Mucosa of gallbladder (tissue), 1 donor: Measurements from ENCODE around the gene ARHGEF25. TPM values are rescaled to one million over a fixed set of nuclear protein-coding genes. Genes with fewer than 3 reads are reported as not detected.

Source experiments
- DNase-seq: peaks from one replicate; pipeline ENCODE4 v3.0.0-alpha.2; 2020; ENCODE audit warnings: low spot score
- total RNA-seq: library from RNA; stranded (reverse); gene quantifications from one replicate; pipeline ENCODE4 v1.2.1, GENCODE V29; 2021
- donor health status: DM: no; HTN: no; CAD: no.

The ARHGEF25 gene
- total RNA-seq, 1 donor from 2014 or later = 26.2 TPM

DNA sequence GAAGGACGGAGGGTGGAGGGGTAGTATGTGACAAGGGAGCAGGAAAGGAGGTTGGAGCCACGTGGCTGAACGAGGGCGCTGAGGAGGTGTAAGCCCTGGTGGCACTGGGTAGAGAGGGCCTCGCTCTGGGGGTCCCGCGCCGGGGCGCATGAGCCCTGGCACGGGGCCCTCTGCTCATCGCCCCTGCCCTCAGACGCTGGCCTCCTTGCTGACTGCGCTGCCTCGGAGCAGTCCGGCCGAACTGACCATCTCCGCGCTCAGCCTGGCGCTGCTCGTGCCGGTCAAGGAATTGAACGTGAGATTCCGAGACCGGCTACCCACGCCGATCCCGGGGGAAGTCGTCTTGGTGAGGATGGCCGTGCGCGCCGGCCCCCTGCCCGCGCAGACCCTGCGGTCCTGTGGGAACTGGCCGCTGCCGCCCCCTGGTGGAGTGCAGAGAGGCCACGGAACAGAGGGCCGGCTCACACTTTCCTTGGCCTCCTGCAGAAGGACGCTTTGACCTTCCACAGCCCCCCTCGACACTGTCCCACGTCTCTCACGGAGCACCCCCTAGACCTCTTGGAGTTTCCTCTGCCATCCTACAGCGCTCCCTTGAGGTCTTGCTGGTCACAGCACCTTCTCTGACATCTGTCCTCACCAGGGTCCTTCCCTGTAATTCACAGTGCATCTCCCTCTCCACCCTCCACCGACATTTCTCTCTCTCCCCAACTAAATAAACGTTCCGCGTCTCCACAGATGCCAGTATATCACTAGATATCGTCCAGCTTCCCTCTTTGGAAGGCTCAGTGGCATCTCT lies 10.5 kb downstream of the ARHGEF25 start:
- peak; percentile 46 for DNase-seq

DNA sequence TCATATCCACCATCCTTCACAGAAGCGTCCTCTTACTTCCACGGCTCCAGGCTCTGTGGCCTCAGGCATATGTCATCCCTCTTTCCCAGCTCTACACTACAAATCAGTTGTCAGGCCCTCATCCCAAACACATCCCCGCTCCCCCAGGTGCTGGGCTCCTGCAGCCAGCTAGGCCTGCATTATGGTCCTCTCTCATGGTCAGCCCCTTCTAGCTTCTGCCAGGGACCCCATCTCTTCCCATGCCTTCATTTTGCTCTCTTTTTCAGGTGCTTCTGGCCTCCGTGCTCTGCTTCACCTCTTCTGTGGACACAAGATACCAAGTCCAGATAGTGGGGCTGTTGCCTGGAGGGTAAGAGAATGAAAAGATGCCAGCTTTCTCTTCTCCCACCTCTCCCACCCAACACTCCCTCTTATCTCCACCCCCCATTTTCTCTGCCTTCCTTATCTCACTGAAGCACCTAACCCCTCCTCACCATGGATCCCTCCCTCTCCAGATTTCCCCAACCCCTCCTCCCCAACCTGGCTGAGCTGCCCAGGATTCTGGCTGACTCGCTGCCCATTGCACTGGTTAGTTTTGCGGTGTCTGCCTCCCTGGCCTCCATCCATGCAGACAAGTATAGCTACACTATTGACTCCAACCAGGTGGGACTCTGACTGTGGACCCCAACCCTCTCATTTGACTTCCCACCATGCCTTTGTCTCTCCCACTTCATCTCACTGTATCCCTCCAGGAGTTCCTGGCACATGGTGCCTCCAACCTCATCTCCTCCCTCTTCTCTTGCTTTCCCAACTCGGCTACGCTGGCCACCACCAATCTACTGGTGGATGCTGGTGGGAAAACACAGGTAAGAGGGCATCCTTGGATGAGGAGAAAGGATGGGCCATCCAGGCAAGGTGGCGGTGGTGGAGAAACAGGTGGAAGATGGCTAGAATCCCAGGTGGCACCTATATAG lies 11.3 kb downstream of the ARHGEF25 start:
- no peak for DNase-seq

DNA sequence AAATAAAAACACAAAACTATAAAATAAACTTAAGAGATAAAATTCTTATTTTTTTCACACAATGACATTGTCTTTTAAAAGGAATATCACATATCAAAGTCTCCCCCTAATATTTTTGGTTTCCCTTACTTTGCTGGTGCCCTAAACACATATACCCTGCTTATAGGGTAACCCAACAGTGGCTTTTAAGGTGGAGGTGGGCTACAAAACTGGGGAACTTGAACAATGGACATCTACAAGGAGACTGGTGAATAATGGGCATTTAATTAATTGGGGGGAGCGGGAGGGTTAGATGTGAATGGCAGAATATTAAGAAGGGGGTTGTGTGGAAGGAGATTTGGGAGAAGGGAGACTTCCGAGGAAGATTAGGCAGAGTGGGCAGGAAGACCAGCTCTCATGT lies 12.2 kb downstream of the ARHGEF25 start:
- DNase-seq = no peak

GRCh38 chr12:57623811-57624390 lies 12.7 kb downstream of the ARHGEF25 start:
- no peak for DNase-seq

GRCh38 chr12:57624441-57625220 lies 13.4 kb downstream of the ARHGEF25 start:
- no peak for DNase-seq

DNA sequence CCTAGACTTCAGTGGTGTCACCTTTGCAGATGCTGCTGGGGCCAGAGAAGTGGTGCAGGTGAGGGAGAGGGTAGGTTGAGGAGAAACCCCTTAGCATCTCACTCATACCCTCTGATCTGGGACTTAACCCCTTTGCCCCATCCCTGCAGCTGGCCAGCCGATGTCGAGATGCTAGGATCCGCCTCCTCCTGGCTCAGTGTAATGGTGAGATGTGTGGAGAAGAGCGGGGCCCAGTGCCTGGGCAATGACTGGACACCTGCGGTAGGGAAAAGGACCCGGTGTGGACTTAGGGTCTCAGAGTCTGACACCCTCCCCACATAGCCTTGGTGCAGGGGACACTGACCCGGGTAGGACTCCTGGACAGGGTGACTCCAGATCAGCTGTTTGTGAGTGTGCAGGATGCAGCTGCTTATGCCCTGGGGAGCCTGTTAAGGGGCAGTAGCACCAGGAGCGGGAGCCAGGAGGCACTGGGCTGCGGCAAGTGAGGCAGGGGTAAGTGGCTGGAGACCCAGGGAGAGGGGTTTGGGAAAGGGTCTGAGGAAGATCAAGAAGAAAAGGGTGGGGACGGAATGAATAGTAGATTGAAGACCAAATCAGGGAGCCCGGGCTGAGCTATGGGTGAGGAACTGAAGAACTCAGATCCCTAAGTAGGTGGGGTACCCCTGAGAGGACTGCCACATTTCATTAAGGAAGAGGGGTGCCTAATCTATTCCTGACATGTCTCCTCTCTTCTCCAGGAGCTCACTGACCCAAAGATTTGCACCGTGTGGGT lies 14.2 kb downstream of the ARHGEF25 start:
- DNase-seq = no peak

DNA sequence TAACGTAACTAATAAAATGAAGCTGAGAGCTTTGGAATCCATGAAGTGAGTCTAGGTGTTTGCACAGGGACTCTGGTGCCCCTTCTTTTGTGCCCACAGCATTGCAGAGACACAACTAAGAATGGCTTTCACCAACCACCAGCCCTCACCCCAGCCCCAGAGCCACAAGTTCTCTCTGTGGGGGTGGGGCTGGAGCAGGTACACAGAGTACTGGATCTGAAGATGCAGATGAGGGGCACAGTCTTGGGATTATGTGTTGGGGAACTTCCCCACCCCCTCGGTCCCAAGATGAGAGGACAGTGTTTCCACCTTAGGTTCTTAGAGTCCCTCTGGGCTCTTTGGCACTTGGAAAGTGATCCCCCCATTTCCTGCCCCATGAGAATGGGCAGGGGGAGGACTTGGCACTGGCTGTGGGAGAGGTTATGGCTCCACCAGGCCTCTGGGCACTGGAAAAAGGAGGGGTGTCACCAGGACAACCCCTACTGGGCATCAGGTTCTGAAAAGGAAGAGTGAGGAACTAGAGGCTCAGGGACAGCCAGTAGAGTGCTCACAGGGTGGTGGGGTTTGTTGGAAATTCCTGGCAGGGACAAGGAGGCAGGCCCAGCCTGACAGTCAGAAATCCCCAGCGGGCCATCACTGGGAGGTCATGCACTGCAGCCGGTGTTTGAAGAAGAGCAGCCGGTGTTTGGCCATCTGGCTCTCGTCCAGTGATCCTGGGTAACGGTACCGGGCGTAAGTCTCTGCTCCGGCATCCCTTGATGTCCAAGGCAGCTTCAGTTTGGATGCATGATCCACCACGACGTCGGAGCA lies 15.1 kb downstream of the ARHGEF25 start:
- no peak for DNase-seq

- no peak for DNase-seq
These were observed 15.7 kb downstream of the ARHGEF25 start for GRCh38 chr12:57626921-57627445.

DNA sequence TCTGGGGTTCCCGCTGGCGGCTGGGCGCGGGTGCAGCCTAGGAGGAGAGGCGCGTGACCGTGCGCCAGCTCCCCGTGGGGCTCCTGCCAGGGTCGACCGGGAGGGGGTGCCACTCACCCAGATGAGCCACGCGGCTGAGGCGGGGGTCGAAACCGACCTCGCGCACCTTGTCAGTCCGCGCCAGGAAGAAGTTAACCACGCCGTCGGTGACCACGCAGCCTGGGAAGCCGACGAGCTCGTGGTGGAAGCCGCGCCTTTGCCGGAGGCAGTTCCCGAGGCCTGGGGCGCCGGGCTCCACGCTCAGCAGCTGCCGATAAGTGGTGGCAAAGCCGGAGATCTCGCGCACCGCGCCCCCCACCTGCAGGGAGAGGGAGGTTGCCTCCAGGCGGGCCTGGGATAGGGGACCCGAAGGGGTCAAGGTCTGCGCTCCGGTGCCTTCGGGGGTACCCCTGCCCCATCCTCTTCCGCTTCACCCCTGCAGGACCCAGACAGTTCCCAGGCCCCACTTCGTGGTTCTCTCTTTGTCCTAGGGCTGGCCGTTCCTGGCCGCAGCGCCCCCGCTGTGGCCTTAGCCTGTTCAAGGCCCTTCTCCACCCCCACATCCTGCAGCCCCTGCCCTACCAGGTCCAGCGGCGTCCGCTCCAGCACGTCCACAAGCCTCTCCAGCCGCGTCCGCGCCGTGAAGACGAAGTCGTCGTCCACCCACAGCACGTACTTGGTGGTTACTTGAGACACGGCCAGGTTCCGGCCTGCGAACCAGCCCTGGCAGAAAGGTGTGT lies 16.5 kb downstream of the ARHGEF25 start:
- DNase-seq = no peak

DNA sequence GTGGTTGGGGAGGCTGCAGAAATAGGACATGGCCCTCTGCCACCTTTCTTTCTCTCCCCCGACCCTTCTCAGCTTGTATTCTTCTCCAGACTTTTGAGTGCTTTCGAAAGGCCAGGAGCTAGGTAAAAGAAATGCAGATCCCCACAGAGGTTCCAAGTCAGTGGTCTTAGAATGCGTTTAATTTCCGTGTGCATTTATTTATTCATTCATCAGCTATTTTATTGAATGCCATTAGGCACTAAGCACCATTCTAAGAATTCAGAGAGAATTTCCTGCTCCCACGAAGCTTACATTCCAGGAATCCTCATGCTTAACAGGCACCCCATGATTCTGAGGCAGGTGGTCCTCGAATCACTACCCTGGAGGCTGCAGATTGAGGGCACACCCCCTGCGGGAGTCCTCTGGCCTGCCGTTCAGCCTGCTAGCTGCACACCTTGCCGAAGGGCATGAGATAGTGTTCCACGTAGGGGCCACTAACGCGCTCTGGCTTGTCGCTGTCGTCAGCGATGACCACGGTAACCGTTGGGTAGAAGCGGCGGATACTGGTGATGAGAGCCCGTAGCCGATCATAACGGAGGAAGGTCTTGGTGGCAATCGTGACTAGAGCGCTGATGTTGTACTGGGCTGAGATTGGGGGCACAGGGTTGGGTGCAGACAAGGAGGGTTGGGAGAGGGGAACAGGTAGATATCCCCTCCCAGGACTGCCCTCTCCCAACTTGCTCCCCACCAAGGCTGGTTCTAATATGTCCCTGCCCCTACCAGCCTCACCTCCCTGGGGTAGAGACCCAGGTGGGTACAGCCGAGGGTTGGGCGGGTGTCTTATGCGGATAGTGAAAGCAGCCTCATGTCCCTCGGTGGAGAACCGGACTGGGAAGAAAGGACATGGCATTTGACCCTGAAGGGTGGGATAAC lies 17.3 kb downstream of the ARHGEF25 start:
- peak; percentile 6 for DNase-seq

DNA sequence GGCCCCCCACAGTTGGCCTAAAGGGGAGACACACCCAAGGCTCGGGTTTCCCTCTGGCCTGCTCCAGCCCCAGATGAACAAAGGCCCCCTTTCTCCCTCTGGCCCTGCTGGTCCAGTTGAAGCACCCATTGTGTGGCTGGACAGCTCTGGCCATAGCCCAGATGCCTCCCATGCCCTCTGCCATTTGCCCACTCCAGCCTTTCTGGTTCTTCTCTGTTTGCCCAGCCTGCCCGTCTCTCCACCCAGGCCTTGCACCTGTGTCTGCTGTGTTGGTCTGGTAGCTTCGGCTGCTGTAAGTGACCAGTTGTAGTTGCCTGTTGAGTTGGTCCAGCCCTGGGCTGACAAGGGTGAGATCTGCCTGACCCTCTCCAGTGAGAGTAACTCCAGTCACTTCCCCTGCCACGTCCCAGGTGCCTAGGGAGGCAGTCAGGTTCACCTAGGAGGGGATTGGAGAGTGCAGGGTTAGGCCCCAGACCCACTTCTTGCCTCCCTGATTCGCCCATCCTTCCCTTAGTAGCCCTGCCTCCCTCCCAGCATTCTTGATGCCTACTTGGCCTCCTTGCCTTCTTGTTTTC lies 18.7 kb downstream of the ARHGEF25 start:
- peak; percentile 9 for DNase-seq

- DNase-seq = peak; percentile 8
These were observed 19.7 kb downstream of the ARHGEF25 start for GRCh38 chr12:57630891-57631433.

DNA sequence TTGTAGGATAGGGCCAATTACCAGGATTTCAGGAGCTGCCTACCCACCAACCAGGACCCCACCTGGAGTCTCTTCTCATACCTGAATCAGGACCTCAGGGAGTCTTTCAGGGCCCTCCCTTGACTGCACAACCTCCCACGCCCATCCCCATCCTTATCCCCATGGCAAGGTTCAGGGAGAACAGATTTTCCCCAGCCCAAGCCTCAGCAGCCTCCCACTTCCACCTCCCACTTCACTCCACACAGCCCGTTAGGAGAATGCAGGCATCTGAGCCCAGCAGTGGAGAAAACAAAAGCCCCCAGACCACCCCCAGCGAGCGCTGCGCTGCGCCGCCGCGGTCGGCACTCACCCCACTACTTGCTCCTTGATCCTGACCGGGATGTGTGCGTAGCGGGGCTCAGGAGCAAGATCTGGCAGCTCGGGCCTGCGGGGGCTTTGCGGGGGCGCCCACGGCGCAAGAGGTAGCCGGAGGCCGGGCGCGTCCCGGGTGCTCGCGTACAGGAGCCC lies 20.4 kb downstream of the ARHGEF25 start:
- peak; percentile 8 for DNase-seq

- DNase-seq = peak; percentile 10
These were observed 21.1 kb downstream of the ARHGEF25 start for GRCh38 chr12:57632073-57632957.

DNA sequence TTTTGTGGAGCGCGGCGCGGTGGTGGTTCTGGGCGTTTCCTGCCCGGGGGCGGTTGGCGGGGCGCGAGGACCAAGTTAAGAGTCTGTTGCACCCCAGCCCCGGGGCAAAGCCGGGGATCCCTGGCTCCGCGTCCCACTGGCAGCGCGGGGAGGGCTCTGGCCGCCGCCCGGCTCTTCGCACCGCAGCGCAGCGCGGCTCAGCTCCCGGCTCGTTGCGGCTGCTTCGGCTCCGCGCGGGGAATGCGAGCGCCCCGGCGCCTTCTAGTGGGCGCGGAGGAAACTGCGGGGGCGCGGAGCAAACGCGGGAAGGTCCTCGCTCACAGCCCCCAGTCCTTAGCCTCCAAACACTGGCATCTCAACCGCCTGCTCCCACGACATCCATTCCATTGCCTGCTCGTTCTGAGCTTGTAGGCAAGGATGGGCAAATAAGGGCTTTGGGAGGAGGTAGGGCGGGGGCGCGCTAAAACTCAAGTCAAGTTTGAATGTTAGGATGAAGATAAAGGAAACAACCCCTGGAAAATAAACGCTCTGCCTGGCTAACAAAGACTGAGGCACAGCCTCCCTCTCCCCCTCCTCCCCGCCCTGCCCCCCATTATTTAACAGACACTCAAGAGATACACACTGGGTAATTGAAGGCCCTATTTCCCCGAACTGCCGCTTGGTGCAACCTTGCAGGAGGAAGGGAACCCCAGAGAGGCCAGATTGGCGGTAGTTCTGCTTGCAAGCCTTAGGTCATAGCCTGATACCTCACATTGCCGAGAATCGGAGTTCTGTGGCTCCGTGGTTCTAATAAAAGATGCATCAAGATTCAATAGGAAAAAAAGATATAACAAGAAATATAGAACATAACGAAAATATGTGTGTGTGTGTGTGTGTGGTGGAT lies 22.0 kb downstream of the ARHGEF25 start, which contains the start of gene B4GALNT1:
TSS of gene B4GALNT1 (minus strand) at position 244 of the 883 bp plus-strand sequence. CDS start 1,069 bp downstream, outside the sequence.
- peak; percentile 26 for DNase-seq
